ENCODE data around the gene CUL5. TPM values are rescaled to one million over a fixed set of nuclear protein-coding genes. Genes with fewer than 3 reads are reported as not detected.

CUL5 gene
- total RNA-seq, 2 experiments from 2014 or later = 18.8 to 39.7 TPM

- POLR2A ChIA-PET = interaction anchor here (0.5 kb wide), 1 partner anchor 43 kb away, joined by 3 read pairs; no protein-coding TSS in a partner anchor
- Histone ChIP-seq H3K4me3 (ENCODE audit: low read depth, low read length, poor library complexity, severe bottlenecking) (no peak overlapping the region), H4K20me1 (ENCODE audit: insufficient read depth, low read length) (peaks cover 8% of the 10 kb centered on the region; the same call in 1 of the 2 replicates), H2AFZ (ENCODE audit: low read length) (no peak overlapping the region), H3K27ac (ENCODE audit: low read depth, low read length, poor library complexity, severe bottlenecking) (no peak overlapping the region), H3K9me2 (ENCODE audit: insufficient read depth, low read length) (no peaks in the 10 kb centered on the region), H3K79me2 (ENCODE audit: insufficient read depth, low read depth, low read length) (peaks cover 35% of the 10 kb centered on the region), H3K9me3 (ENCODE audit: low read length) (no peaks in the 10 kb centered on the region), H3K36me3 (ENCODE audit: insufficient read depth, low read length) (peaks cover 85% of the 10 kb centered on the region), H3K4me1 (ENCODE audit: insufficient read depth, low read length, poor library complexity, severe bottlenecking) (no peaks in the 10 kb centered on the region), H3K4me2 (ENCODE audit: low read length) (no peak overlapping the region)
- BruUV-seq (replicated peaks) = no TSS peak
- intact Hi-C loops (cut with micrococcal nuclease; ENCODE audit: unreplicated experiment) = no loop called here
- CTCF ChIA-PET (ENCODE audit: unreplicated experiment) = no interaction called here
- TF ChIP-seq CTCF (conservative IDR thresholded peaks at IDR 0.05; ENCODE audit: low read length) = no peak
- TF ChIP-seq EZH2phosphoT487 (IDR thresholded peaks at IDR 0.05; ENCODE audit: borderline replicate concordance, low read depth, low read length) = no peak
- no peak for DNase-seq (ENCODE audit: low spot score)
Observed at GRCh38 chr11:108035690-108036089, 27.0 kb downstream of the CUL5 start.

DNA sequence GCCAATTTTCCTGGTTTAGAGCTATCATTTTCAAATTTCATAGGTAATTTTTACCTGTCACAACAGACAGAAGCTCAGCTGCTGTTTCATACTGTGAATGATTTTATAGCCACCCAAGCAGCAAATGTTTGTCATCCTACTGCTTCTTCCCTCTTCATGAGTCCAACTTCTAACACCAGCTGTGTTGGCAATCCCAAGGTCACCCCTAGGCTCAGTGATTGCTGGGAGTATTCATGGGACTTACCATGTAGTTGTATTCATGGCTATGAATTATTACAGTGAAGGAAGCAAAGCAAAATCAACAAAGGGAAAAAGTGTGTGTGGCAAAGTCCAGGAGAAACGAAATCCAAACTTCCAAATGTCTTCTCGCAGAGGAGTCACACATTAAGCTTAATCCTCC lies 28.5 kb downstream of the CUL5 start:
- peaks cover 77% of the 10 kb centered on the region for H3K36me3 ChIP-seq (ENCODE audit: insufficient read depth, low read length)
- no peak for TF ChIP-seq EZH2phosphoT487 (IDR thresholded peaks at IDR 0.05; ENCODE audit: borderline replicate concordance, low read depth, low read length)
- no peak for TF ChIP-seq CTCF (conservative IDR thresholded peaks at IDR 0.05; ENCODE audit: low read length)
- no peaks in the 10 kb centered on the region for H3K9me2 ChIP-seq (ENCODE audit: insufficient read depth, low read length)
- H2AFZ ChIP-seq (ENCODE audit: low read length) = no peak overlapping the region
- H3K9me3 ChIP-seq (ENCODE audit: low read length) = no peaks in the 10 kb centered on the region
- H3K27ac ChIP-seq (ENCODE audit: low read depth, low read length, poor library complexity, severe bottlenecking) = no peak overlapping the region
- H3K4me3 ChIP-seq (ENCODE audit: low read depth, low read length, poor library complexity, severe bottlenecking) = no peak overlapping the region
- H4K20me1 ChIP-seq (ENCODE audit: insufficient read depth, low read length) = peaks cover 8% of the 10 kb centered on the region; the same call in 1 of the 2 replicates
- BruUV-seq (replicated peaks) = no TSS peak
- H3K79me2 ChIP-seq (ENCODE audit: insufficient read depth, low read depth, low read length) = peaks cover 20% of the 10 kb centered on the region
- ChIA-PET POLR2A (interaction anchor here (0.9 to 1.1 kb wide), 2 partner anchors 19 to 173 kb away, joined by 3 read pairs; no protein-coding TSS in a partner anchor), CTCF (ENCODE audit: unreplicated experiment) (no interaction called here)
- DNase-seq (ENCODE audit: low spot score) = no peak
- intact Hi-C loops (cut with micrococcal nuclease; ENCODE audit: unreplicated experiment) = no loop called here
- no peak overlapping the region for H3K4me2 ChIP-seq (ENCODE audit: low read length)
- H3K4me1 ChIP-seq (ENCODE audit: insufficient read depth, low read length, poor library complexity, severe bottlenecking) = no peaks in the 10 kb centered on the region

DNA sequence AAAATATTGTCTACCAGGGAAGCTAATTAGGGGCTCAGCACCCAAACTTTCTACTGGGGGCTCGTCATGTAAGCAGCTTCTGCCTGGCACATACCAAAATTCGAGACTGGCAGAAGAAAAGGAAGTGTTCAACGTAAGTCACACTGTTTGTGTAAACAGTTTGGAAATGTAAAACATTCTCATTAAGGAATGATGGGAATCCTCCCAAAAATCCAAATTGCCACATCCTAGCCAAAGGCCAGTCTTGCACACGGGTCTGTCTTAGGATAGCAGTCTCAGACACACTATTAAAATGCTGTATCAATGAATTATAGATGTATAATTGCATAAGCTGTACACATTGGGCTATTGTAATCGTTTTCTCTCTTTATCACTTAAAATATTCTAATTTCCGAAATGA lies 28.9 kb downstream of the CUL5 start:
- Histone ChIP-seq H3K4me2 (ENCODE audit: low read length) (no peak overlapping the region), H3K4me1 (ENCODE audit: insufficient read depth, low read length, poor library complexity, severe bottlenecking) (no peaks in the 10 kb centered on the region), H3K9me2 (ENCODE audit: insufficient read depth, low read length) (no peaks in the 10 kb centered on the region), H3K36me3 (ENCODE audit: insufficient read depth, low read length) (peaks cover 77% of the 10 kb centered on the region), H4K20me1 (ENCODE audit: insufficient read depth, low read length) (peaks cover 8% of the 10 kb centered on the region; the same call in 1 of the 2 replicates), H3K79me2 (ENCODE audit: insufficient read depth, low read depth, low read length) (peaks cover 16% of the 10 kb centered on the region), H3K27ac (ENCODE audit: low read depth, low read length, poor library complexity, severe bottlenecking) (no peak overlapping the region), H3K4me3 (ENCODE audit: low read depth, low read length, poor library complexity, severe bottlenecking) (no peak overlapping the region), H2AFZ (ENCODE audit: low read length) (no peak overlapping the region), H3K9me3 (ENCODE audit: low read length) (no peaks in the 10 kb centered on the region)
- BruUV-seq (replicated peaks) = TSS peak; percentile 30
- CTCF ChIA-PET (ENCODE audit: unreplicated experiment) = no interaction called here
- TF ChIP-seq EZH2phosphoT487 (IDR thresholded peaks at IDR 0.05; ENCODE audit: borderline replicate concordance, low read depth, low read length) (no peak), CTCF (conservative IDR thresholded peaks at IDR 0.05; ENCODE audit: low read length) (no peak)
- intact Hi-C loops (cut with micrococcal nuclease; ENCODE audit: unreplicated experiment) = no loop called here
- DNase-seq (ENCODE audit: low spot score) = no peak
- POLR2A ChIA-PET = interaction anchor here (0.9 to 1.1 kb wide), 2 partner anchors 20 to 173 kb away, joined by 3 read pairs; no protein-coding TSS in a partner anchor
